NCI-H524 (cell line): ENCODE results near the gene AQP5.

ENCODE experiments used
- DNase-seq, 2 experiments: peaks; one replicate each; lab custom pipeline; 2025; lab: John Stamatoyannopoulos, UW

AQP5 gene

DNA sequence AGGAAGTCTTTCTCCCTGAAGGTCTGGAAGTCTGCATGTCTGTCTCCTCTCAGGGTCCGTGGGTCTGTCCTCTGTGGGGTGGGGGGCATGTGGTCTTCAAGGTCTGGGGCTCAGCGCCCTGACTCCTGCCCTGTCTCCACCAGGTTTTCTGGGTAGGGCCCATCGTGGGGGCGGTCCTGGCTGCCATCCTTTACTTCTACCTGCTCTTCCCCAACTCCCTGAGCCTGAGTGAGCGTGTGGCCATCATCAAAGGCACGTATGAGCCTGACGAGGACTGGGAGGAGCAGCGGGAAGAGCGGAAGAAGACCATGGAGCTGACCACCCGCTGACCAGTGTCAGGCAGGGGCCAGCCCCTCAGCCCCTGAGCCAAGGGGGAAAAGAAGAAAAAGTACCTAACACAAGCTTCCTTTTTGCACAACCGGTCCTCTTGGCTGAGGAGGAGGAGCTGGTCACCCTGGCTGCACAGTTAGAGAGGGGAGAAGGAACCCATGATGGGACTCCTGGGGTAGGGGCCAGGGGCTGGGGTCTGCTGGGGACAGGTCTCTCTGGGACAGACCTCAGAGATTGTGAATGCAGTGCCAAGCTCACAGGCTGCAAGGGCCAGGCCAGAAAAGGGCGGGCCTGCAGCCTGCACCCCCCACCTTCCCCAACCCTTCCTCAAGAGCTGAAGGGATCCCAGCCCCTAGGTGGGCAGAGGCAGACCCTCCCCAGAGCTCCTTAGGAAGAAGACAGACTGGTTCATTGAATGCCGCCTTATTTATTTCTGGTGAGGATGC lies 3.4 kb downstream of the AQP5 start:
- DNase-seq, result no peak

DNA sequence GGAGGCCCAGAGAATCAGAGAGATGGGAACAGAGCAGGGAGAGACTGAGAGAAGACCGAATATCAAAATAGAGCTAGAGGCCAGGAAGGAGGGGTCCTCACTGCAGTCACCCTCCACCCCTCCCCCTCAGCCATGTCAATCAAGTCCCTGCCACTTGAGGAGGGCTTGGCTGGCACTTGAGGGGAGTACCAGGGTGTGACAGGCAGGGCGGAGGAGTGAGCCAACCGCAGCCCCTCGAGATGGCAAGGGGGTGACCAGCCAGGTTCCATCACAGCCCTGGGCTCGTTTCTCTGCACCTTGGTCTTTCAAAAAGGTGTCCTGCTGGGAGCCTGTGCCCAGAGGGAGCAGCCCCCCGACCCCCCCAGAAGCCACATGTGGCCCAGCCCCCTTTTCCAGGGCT lies 4.2 kb downstream of the AQP5 start:
- no peak for DNase-seq

DNA sequence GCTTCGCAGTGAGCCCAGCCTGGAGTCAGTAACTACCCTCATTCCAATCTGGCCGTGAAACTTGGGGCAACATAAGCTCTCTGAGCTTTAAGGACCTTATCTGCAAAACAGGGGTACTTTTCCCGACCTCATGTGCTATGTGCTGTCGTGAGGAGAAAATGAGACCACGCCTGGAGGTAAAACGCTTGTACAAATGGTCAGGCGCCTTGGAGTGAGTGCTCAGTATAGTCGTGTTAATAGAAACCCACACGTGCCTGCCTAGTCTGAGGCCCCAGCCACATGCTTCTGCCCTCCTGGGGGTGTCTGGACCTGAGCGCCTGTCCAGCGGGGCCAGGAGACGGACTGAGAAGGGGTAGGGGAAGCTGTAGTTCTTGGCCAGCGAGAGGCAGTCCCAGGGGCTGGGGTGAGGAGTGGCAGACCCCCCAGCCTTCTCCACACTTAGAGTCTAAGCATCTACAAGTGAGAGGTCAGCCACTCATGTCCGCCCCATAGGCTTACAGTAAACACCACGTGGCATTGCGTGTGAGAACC lies 4.9 kb downstream of the AQP5 start:
- no peak for DNase-seq

DNA sequence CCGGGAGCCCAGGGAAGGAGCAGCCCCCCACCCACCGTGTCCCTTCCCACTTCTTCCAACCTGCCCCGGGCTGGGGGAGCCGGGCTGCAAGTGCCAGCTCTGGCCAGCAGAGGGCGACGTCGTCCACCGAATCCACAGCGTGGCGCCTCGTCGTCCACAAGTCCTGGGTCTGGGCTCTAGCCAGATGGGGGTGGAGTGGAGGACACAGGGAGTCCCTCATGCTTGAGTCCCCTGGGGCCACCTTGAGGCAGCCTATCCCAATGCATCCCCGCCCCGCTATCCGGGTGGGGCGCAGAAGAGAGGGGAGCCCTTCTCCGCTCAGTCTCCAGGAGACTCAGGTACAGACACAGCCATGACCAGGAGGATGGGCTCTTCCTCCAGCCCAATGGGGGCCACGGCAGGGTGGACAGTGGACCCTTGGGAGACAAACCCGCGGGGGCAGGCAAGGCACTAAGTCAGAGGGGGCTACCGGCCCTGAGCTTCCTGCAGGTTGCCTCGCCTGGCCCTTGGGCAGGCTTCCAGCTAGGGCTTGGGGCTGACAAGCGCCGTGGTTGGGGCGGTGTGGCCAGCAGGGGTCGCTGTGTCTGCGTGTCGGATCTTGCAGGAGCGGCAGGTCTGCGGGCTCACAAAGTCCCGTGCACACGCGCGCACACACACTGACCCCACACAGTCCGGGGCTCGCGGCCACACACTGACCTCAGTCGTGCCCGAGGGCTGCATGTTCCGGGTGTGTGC lies 5.5 kb downstream of the AQP5 start:
- peak; percentile 96 to 99 for DNase-seq

DNA sequence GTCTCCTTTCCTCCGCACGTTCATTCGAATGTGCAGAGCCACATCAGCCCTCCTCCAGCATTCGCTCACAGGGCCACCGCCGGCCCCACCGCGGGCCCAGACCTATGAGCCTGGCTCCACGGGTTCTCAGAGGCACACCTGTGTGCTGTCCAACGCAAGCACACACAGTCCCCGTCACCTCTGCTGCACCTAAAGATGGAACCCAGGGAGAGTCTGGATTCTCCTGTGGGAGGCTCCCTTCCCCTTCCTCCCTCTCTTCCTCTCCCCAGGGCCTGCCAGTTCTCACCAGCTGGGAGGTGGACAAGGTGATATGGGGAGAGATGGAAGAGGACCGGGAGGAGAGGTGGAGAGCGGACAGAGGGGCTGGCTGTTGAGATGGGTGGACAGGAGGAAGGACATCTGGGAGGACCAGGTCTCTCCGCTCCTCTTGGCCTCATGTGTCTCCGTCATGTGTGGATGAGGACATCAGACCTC lies 6.1 kb downstream of the AQP5 start:
- DNase-seq, result peak in 1 of 2 experiments; percentile 52

DNA sequence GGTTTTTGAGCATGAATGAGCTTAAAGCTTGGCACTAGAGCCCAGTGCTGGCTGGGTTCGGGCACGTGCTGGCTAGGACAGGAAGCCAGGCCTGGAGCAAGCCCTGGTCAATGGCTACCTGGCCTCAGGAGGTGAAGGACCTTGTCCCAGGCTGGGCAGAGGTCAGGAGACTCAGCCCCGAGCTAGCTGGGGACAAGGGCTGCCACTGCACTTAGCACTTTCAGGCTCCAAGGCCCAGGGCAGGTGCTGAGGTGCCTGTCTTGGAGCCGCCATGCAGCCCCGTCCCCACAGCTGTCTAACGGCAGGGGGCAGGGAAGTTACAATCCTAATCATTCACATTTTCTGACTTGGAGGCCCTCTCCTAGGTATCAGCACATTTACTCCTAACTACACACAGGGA lies 6.8 kb downstream of the AQP5 start:
- DNase-seq, result peak in 1 of 2 experiments; percentile 35

DNA sequence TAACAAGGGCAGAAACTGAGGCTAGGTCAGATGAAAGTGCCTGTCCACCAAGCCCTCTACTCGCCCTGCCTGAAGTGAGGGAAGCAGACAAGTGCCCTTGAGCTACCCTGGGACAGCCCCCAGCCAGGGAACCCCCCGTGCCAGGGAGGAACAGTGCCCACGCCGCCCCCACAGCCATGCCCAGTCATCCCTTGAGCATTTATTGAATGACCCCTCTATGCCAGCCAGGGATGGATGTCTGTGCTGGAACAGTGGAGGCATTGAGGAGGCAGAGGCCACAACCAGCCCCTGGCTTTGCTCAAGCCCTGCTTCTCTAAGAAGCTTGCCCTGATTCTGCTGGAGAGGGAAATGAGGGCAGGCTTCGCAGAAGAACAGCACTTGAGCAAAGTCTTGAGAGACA lies 7.4 kb downstream of the AQP5 start:
- DNase-seq, result no peak

DNA sequence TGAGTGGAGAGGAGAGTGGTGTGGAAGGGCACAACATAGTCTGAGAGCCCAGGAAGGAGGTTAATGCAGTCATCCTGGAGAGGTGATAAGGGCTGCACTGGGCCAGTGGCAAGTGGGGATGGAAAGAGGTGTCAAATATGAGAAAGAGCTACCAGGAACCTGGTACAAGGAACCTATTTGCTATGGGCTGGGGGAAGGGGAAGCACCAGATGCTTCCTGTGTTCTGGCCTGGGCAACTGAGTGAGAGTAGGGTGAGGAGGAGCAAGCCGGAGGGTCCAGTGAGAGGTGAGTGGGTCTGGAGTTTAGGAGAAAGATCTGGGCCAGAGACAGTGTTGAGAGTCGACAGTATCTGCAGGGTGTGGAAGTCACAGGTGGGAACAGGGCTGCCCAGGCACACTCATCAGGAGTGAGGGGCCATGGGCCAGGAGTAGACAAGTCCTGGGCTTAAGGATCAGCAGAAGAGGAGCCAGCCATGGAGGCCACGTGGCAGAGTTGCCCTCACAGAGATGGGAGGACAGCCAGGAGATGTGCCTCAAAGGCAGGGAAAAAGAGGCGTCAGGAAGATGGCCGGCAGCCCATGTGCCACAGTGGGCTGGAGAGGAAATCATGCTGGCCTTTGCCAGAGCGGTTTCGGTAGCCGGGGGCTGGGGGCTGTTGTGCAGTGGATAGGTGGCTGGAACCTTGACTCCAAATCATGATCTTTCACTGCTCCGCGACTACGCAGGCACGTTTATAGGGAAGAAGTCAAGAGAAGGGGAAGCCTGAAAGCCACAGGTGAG lies 8.2 kb downstream of the AQP5 start:
- DNase-seq, result no peak

DNA sequence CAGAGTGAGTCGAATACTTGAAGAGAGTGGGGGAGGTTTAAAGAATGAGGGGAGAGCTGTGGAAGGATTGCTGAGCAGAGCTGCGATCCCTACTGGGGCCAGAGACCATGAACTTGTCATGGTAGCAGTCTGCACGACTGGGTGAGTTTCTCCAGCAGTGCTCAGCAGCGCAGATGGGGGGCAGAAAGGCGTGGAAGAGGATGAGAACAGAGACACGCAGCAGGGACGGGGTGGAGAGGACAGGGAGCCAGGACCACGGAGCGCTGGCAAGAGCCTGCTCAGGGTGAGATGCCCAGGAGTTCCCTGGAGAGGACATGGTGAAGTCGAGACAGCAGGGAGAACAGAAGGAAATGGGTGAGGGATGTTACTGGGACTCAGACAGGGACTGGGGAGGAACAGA lies 9.0 kb downstream of the AQP5 start:
- DNase-seq, result no peak

DNA sequence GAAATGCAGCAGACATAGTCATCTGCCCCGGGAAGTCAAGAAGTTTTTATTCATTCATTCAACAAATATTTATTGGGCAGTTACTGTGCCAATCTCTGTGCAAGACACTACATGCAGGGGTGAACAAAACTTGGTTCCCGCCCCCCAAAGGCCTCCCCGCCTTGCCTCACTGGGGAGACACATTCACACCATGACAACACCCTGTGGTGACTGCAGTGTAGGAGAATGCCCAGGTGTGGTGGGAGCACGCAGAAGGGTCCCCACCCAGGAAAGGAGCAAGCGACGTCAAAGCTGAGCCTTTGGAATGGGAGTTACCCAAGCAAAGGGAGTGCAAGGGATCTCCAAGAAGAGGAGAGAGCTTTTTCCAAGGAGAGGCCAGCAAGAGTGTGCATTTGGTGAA lies 9.5 kb downstream of the AQP5 start:
- DNase-seq, result no peak

DNA sequence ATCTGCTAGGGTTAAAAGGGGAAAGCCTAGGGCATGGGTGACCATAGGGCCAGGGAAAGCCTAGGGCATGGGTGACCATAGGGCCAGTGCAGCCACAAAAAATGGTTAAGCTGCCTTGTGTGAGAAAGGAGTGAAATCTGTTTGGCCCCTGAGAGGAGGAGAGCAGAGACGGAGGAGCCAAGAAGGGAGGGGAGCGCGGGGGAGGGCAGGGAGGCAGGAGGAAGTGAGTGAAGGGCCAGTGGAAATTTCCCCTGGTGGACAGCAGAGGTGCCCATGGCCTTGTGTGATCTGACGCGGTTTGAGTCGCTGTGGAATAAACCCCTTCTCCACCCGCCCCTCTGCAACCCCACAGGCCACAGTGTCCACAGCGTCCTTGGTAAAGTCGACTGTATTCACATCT lies 10.5 kb downstream of the AQP5 start:
- no peak for DNase-seq

DNA sequence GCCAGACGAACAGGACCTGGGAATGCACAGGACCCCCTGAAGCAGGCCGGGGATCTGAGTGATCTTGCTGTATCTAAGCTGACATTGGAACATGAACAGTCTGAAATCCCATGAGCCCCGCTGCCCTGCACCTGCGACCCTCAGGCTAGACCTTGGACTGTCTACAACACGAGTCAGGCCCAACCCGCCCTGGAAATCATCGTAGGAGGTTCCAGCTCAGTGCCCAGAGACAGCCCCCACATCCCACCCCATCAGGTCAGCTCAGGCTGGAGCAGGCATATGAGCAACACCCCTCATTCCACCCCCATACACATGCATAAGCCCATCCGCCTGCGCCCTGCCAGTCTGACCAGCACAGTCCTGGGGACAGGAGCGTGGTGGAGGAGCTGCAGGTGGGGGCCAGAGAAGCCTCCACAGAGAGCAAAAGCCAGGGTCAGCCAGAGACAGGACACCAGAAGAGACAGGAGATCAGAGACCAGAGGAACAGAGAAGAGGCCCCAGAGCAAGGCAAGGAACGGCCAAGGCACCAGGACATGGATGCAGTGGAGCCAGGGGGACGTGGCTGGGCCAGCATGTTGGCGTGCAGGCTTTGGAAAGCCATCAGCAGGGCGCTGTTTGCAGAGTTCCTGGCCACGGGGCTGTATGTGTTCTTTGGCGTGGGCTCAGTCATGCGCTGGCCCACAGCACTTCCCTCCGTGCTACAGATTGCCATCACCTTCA lies 11.1 kb downstream of the AQP5 start, which contains the start of gene AQP6:
Gene AQP6 (plus strand): TSS at position 307 of the 720 bp plus-strand sequence. CDS start 227 bp downstream, at position 534.
- DNase-seq, result no peak

DNA sequence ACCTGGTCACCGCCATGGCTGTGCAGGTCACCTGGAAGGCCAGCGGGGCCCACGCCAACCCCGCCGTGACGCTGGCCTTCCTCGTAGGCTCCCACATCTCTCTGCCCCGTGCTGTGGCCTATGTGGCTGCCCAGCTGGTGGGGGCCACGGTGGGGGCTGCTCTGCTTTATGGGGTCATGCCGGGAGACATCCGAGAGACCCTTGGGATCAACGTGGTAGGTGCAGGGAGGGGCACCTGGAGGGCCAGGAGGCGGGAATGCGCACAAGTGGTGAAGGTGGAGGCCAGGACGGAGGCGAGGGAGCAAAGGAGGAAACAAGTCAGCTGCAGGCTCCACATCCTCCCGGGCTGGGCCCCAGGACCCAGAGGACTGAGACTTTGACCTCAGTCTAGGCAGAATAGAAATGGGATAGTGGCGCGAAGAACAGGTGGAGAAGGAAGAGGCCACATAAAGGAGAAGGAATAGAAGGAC lies 11.7 kb downstream of the AQP5 start:
- no peak for DNase-seq

DNA sequence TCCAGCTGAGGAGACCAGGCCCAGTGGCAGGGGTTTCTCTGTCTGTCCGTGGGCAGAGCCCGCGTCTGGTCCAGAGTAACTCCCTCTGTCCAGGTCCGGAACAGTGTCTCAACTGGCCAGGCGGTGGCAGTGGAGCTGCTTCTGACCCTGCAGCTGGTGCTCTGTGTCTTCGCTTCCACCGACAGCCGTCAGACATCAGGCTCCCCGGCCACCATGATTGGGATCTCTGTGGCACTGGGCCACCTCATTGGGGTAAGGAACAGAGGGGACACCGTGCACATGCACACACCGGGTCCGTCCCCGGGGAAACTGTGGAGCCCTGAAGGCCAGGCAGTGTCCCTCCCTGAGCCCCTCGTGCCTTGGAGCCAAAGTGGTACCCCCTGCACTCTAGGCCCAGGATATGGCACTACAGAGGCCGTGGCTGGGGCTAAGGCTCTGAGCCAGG lies 12.6 kb downstream of the AQP5 start:
- DNase-seq, result peak; percentile 44 to 84

DNA sequence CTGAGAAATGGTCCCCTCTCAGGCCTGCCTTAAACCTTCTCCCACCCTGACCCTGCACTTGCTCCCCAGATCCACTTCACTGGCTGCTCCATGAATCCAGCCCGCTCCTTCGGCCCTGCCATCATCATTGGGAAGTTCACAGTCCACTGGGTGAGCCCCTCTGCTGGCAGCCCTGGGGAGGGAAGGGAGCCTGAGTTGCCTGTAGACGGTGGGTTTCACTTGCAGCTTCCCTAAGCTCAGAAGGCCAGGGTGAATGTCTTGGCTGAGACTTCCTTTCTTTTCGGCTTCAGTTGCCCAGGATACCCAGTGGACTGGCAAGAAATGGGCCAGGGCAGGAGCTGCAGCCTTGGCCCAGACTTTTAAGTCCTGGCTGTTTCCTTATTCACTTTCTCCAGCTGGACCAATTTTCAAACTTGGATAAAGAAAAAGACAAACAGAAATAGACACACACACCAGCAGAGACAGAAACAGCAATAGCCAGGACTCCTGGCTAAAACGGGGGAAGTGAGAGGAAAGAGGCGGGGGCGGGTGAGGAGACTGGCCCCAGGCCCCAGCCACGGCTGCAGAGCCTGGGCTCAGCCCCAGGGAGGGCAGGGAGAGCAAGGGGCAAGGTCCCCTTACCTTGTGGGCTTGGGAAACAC lies 13.1 kb downstream of the AQP5 start:
- DNase-seq, result no peak

DNA sequence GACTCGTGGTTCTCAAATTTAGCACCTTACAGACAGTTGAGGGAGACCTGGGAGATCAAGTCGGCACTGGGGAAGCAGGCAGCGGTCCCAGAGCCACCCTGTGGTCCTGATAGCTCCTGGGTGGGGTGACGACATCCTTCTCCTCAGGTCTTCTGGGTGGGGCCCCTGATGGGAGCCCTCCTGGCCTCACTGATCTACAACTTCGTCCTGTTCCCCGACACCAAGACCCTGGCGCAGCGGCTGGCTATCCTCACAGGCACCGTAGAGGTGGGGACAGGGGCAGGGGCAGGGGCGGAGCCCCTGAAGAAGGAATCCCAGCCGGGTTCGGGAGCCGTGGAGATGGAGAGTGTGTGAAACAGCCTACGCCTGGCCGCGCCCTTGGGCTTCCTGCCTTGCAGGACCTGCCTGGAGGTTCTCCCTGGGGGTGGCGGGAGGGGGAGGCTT lies 13.7 kb downstream of the AQP5 start:
- DNase-seq, result no peak

DNA sequence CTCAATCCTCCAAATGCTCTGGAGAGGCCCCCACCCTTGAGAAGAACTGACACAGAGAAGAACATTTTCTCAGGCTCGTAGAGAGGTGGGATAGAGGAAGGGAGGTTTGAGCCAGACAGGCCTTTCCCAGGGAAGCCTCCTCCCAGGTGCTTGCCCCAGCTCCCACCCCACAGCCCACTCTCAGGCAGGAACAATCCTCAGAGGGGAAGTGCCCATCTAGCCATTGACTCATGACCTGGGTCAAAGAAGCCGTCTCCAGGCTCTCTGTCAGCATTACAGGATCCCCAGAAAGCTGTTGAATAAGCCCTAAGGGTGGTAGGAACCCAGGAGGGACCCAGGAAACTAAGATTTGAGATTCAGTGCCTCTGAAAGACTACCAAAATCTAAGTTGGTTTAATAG lies 14.9 kb downstream of the AQP5 start:
- no peak for DNase-seq

DNA sequence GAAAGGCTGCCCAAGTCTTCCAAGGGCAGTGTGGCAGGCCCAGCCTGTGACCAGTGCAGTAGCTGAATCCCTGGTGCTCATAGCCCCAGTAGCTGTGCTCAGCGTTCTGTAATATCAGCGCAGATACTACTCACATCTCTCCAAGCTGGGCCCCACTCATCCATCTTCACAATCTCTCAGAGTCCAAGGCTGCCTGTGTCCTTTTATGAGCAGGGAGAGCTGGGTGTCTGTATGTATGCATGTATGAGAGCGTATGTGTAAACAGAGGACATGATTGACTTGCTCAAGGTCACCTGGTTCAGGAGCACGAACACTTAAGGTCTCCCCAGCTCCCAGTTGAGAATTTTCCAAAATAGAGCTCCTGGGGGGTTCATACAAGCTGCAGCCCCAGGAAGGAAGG lies 16.5 kb downstream of the AQP5 start:
- DNase-seq, result no peak

DNA sequence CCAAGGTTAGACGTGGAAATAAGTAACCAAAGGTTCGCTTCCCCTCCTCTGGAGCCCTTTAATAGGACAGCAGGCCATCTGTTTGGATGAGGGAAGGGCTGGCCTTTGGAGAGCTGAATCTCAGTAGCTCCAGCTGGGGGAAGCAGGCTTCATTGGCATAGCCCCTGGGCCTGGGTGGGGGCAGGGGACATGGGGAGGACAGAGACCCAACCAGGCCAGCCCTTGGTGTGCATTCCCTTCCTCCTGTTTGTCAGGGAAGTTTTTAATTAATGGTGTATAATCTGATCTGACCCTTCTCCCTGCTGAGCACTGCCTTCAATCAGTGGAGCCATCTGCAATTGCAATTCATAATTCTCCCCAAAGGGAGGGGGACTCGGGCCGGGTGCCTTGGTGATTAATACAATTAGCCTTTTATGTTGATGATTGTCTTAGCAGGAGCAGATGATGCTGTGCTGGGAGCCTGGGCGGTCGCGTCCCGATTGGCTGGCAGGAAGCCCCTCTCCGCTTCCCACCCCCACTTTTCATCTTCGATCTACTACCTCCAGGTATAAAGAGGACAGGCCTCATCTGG lies 17.4 kb downstream of the AQP5 start:
- DNase-seq, result peak; percentile 94 to 97

DNA sequence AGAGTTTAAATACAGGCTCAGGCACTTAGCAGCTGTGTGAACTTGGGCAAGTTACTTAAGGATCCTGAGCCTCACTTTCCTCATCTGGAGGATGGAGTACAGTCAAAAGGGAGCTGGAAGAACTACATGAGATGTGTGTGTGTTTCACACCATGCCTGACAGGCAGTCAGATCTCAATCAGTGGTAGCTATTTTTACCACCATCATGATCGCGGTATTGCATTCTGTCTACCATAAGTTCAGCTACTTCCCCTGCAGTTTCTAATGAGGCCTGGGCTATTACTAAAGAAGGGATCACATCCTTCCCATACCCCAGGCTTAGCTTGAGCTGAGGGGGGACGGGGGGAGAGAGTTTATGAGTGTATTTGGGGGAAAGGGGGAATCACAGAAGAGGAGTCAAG lies 18.1 kb downstream of the AQP5 start:
- no peak for DNase-seq
